SK-N-SH (cell line): ENCODE data around the gene CYREN. TPM values are rescaled to one million over a fixed set of nuclear protein-coding genes. Genes with fewer than 3 reads are reported as not detected.
"Not testable (repeated sequence)": the region's sequence is repeated elsewhere in the genome, so short reads cannot be mapped to it uniquely, and the experiment has no call there.

Source experiments
- CTCF ChIA-PET: fragments of 300-600, 350-600 bp; formaldehyde crosslinking; extraction: SDS; loops from one replicate; lab custom pipeline; 2021; lab: Yijun Ruan, JAX
- POLR2A ChIA-PET: fragments of 350-600 bp; sonication (Branson Sonifier 250); formaldehyde crosslinking; extraction: SDS; loops from one replicate; lab custom pipeline; 2020; ENCODE audit warnings: antibody characterized with exemption, inconsistent platforms; lab: Yijun Ruan, JAX
- DNase-seq: peaks from one replicate; pipeline ENCODE4 v3.0.0; 2012
- H2AFZ ChIP-seq: fragments of 200-600 bp; sonication (generic); 2 replicates; pipeline ENCODE4 v1.8.1; 2016; ENCODE audit warnings: antibody characterized with exemption, mild to moderate bottlenecking, low read depth
- H3F3A ChIP-seq: fragments of 200-600 bp; sonication (generic); replicated peaks from 2 replicates; pipeline ENCODE3; 2016; ENCODE audit warnings: antibody characterized with exemption, mild to moderate bottlenecking; ENCODE audit not compliant: insufficient read depth
- H3K27ac ChIP-seq, 2 experiments: fragments of 200-500 bp in 1 of 2; fragments of 200-600 bp in 1 of 2; sonication (Bioruptor generic) in 1 of 2; sonication (generic), shearing (Covaris generic) in 1 of 2; 2 replicates each; pipeline versions ENCODE4 v1.5.1 to v1.6.1; 2014 to 2016; ENCODE audit warnings: low read depth in 2 of 2, inconsistent platforms in 1 of 2, low read length in 1 of 2, mild to moderate bottlenecking in 1 of 2, mixed read lengths in 1 of 2
- H3K27me3 ChIP-seq: fragments of 200-600 bp; sonication (generic), shearing (Covaris generic); 2 replicates; pipeline ENCODE4 v1.6.1; 2016; ENCODE audit warnings: mixed run types; ENCODE audit not compliant: insufficient read depth
- H3K36me3 ChIP-seq, 2 experiments: fragments of 200-500 bp in 1 of 2; fragments of 200-600 bp in 1 of 2; sonication (Bioruptor generic) in 1 of 2; sonication (generic) in 1 of 2; replicated peaks in 1 of 2; 2 replicates each; pipeline versions ENCODE3 to v1.5.1; 2014 to 2016; ENCODE audit warnings: low read length in 1 of 2, mild to moderate bottlenecking in 1 of 2; ENCODE audit not compliant: insufficient read depth in 2 of 2, control insufficient read depth in 1 of 2
- H3K4me1 ChIP-seq, 2 experiments: fragments of 200-500 bp in 1 of 2; fragments of 200-600 bp in 1 of 2; sonication (Bioruptor generic) in 1 of 2; sonication (generic), shearing (Covaris generic) in 1 of 2; 2 replicates each; pipeline versions ENCODE4 v1.5.1 to v1.6.1; 2014 to 2016; ENCODE audit warnings: low read depth in 1 of 2, low read length in 1 of 2, mixed run types in 1 of 2; ENCODE audit not compliant: insufficient read depth in 2 of 2, control insufficient read depth in 1 of 2
- H3K4me2 ChIP-seq: fragments of 200-600 bp; sonication (generic), shearing (Covaris generic); 2 replicates; pipeline ENCODE4 v1.6.1; 2017; ENCODE audit warnings: mixed run types
- H3K4me3 ChIP-seq, 2 experiments: fragments of 200-500 bp in 1 of 2; fragments of 200-600 bp in 1 of 2; sonication (Bioruptor generic) in 1 of 2; sonication (generic), shearing (Covaris generic) in 1 of 2; 2 replicates each; pipeline versions ENCODE4 v1.5.1 to v1.8.1; 2014 to 2016; ENCODE audit warnings: low read depth in 2 of 2, inconsistent platforms in 1 of 2, low read length in 1 of 2, mild to moderate bottlenecking in 1 of 2, mixed read lengths in 1 of 2, moderate library complexity in 1 of 2
- H3K79me2 ChIP-seq: fragments of 200-600 bp; sonication (generic); 2 replicates; pipeline ENCODE4 v1.8.1; 2017; ENCODE audit warnings: mild to moderate bottlenecking; ENCODE audit not compliant: insufficient read depth
- H3K9ac ChIP-seq: fragments of 200-600 bp; sonication (generic); 2 replicates; pipeline ENCODE4 v1.6.1; 2017; ENCODE audit warnings: mixed run types
- H3K9me2 ChIP-seq: fragments of 200-600 bp; sonication (generic); 2 replicates; pipeline ENCODE4 v1.6.1; 2017; ENCODE audit warnings: mixed run types
- H3K9me3 ChIP-seq: fragments of 200-600 bp; sonication (generic); 2 replicates; pipeline ENCODE4 v1.6.1; 2017; ENCODE audit warnings: mixed run types, mild to moderate bottlenecking, moderate library complexity
- H4K20me1 ChIP-seq: fragments of 200-600 bp; sonication (generic); 2 replicates; pipeline ENCODE4 v1.6.1; 2017; ENCODE audit warnings: mild to moderate bottlenecking, mixed run types; ENCODE audit not compliant: insufficient read depth
- CHD2 ChIP-seq: fragments of 150-350 bp; IDR thresholded peaks from 2 replicates; pipeline ENCODE4 v1.6.1; 2018; ENCODE audit warnings: low read length; ENCODE audit not compliant: partially characterized antibody
- EZH2phosphoT487 ChIP-seq: fragments of 200-600 bp; sonication (generic); IDR thresholded peaks from 2 replicates; pipeline ENCODE4 v1.6.1; 2017; ENCODE audit warnings: low read depth, mixed run types, mild to moderate bottlenecking, antibody characterized with exemption, moderate library complexity, borderline replicate concordance
- FOSL2 ChIP-seq: IDR thresholded peaks from 2 replicates; pipeline ENCODE4 v1.4.0; 2012; ENCODE audit warnings: low read depth, mild to moderate bottlenecking, moderate library complexity, borderline replicate concordance
- IRF3 ChIP-seq: fragments of 150-350 bp; IDR thresholded peaks from 2 replicates; pipeline ENCODE4 v1.6.1; 2016; ENCODE audit warnings: mild to moderate bottlenecking, low read depth, low read length
- MAX ChIP-seq: IDR thresholded peaks from 2 replicates; pipeline ENCODE4 v1.4.0; 2012; ENCODE audit warnings: low read depth
- SMC3 ChIP-seq: IDR thresholded peaks from 2 replicates; pipeline ENCODE4 v1.6.1; 2012; ENCODE audit warnings: low read depth, low read length, improper control_type of control experiment
- TCF12 ChIP-seq: IDR thresholded peaks from 2 replicates; pipeline ENCODE4 v1.4.0; 2012
- USF2 ChIP-seq: fragments of 150-350 bp; IDR thresholded peaks from 2 replicates; pipeline ENCODE4 v1.6.1; 2017; ENCODE audit warnings: antibody characterized with exemption, low read length, low read depth, borderline replicate concordance
- ZBTB33 ChIP-seq: IDR thresholded peaks from 2 replicates; pipeline ENCODE4 v1.4.0; 2012; ENCODE audit warnings: low read depth, borderline replicate concordance
- WGBS: methylation state at CpG from one replicate; pipeline ENCODE4 v1.1.6; 2017; ENCODE audit warnings: low lambda C conversion rate; 5-methylcytosine and 5-hydroxymethylcytosine counted together
- polyA plus RNA-seq, 3 experiments: library from polyadenylated mRNA; depleted of rRNA; stranded (reverse); fragments of >200 nt; gene quantifications; 2 replicates each; pipeline ENCODE4 v1.2.3, GENCODE V29; 2012

Gene CYREN
- polyA plus RNA-seq, 1 of the 3 experiments (the other 2 are of a cell fraction): 53.4 TPM

GRCh38 chr7:135129579-135129978, 40.9 kb downstream of the CYREN start:
- CTCF ChIA-PET: no interaction called here
- no peak for DNase-seq
- Histone ChIP-seq H2AFZ (no peak overlapping the region), H3K27ac (no peak overlapping the region), H3K9me3 (no peaks in the 10 kb centered on the region), H3K4me1 (no peaks in the 10 kb centered on the region), H3K4me3 (no peak overlapping the region), H3K79me2 (no peaks in the 10 kb centered on the region), H3K27me3 (peaks cover 6% of the 10 kb centered on the region; the same call in 1 of the 2 replicates), H3K36me3 (no peaks in the 10 kb centered on the region), H3F3A (no peaks in the 10 kb centered on the region), H3K9me2 (no peaks in the 10 kb centered on the region), H3K4me2 (no peak overlapping the region), H4K20me1 (no peaks in the 10 kb centered on the region), H3K9ac (no peak overlapping the region)
- no peak for TF ChIP-seq ZBTB33
- POLR2A ChIA-PET: no interaction called here

GRCh38 chr7:135128931-135129330, 41.6 kb downstream of the CYREN start:
- Histone ChIP-seq H2AFZ (no peak overlapping the region), H3K9ac (no peak overlapping the region), H3K9me3 (no peaks in the 10 kb centered on the region), H3K4me2 (no peak overlapping the region), H4K20me1 (no peaks in the 10 kb centered on the region), H3K27ac (no peak overlapping the region), H3K36me3 (no peaks in the 10 kb centered on the region), H3F3A (no peaks in the 10 kb centered on the region), H3K4me1 (no peaks in the 10 kb centered on the region), H3K27me3 (peaks cover 6% of the 10 kb centered on the region; the same call in 1 of the 2 replicates), H3K9me2 (no peaks in the 10 kb centered on the region), H3K4me3 (no peak overlapping the region), H3K79me2 (no peaks in the 10 kb centered on the region)
- WGBS: 22% methylated on average over 1 of the region's 1 CpG
- CTCF ChIA-PET: no interaction called here
- no peak for TF ChIP-seq SMC3
- TF ChIP-seq FOSL2: no peak
- no peak for TF ChIP-seq MAX
- TF ChIP-seq USF2: no peak
- TF ChIP-seq IRF3: no peak
- no peak for TF ChIP-seq CHD2
- no peak for TF ChIP-seq TCF12
- no peak for TF ChIP-seq EZH2phosphoT487
- POLR2A ChIA-PET: no interaction called here
- no peak for DNase-seq

GRCh38 chr7:135124631-135125030, 45.9 kb downstream of the CYREN start:
- H3F3A ChIP-seq, CTCF ChIA-PET, H3K4me1 ChIP-seq, H3K4me3 ChIP-seq, DNase-seq, H2AFZ ChIP-seq, H3K27me3 ChIP-seq, H3K9me3 ChIP-seq, H3K9me2 ChIP-seq, H3K9ac ChIP-seq, H3K4me2 ChIP-seq, H3K27ac ChIP-seq, H3K79me2 ChIP-seq, H3K36me3 ChIP-seq, POLR2A ChIA-PET, H4K20me1 ChIP-seq: not testable (repeated sequence)
- 3% methylated on average over 3 of the region's 3 CpGs for whole genome bisulfite sequencing
